Neuronal stem cell (in vitro differentiated cells): ENCODE data around the gene SHOC2.

Experiments
- DNase-seq: peaks from one replicate; pipeline ENCODE4 v3.0.0-alpha.2; 2013; ENCODE audit warnings: low spot score
- H2AFZ ChIP-seq: one replicate; pipeline ENCODE4 v1.6.1; 2013; ENCODE audit warnings: mild to moderate bottlenecking, low read length, inconsistent platforms
- H2AK5ac ChIP-seq: 2 replicates; pipeline ENCODE4 v1.6.1; 2013; ENCODE audit warnings: low read depth, mild to moderate bottlenecking, inconsistent platforms, low read length, moderate library complexity, mixed read lengths
- H2BK120ac ChIP-seq: 2 replicates; pipeline ENCODE4 v1.6.1; 2013; ENCODE audit warnings: low read depth, mild to moderate bottlenecking, inconsistent platforms, low read length, moderate library complexity, mixed read lengths
- H2BK12ac ChIP-seq: one replicate; pipeline ENCODE4 v1.6.1; 2013; ENCODE audit warnings: low read length, inconsistent platforms
- H2BK15ac ChIP-seq: 2 replicates; pipeline ENCODE4 v1.6.1; 2013; ENCODE audit warnings: mild to moderate bottlenecking, low read length, inconsistent platforms, mixed read lengths
- H2BK5ac ChIP-seq: one replicate; pipeline ENCODE4 v1.6.1; 2013; ENCODE audit warnings: inconsistent platforms, mild to moderate bottlenecking, low read length, moderate library complexity
- H3K14ac ChIP-seq: one replicate; pipeline ENCODE4 v1.6.1; 2013; ENCODE audit warnings: low read length, inconsistent platforms
- H3K18ac ChIP-seq: 2 replicates; pipeline ENCODE4 v1.6.1; 2013; ENCODE audit warnings: low read length, inconsistent platforms
- H3K23ac ChIP-seq: 2 replicates; pipeline ENCODE4 v1.6.1; 2013; ENCODE audit warnings: low read depth, mild to moderate bottlenecking, mixed read lengths, low read length, inconsistent platforms; ENCODE audit not compliant: poor library complexity
- H3K27ac ChIP-seq: replicated peaks from 3 replicates; pipeline ENCODE4 v1.5.1; 2013; ENCODE audit warnings: low read length, inconsistent platforms
- H3K27me3 ChIP-seq, 3 experiments: 2 replicates each; pipeline ENCODE4 v1.6.1; 2013; ENCODE audit warnings: low read length in 3 of 3, mild to moderate bottlenecking in 2 of 3, inconsistent platforms in 1 of 3, low read depth in 1 of 3, mixed read lengths in 1 of 3, moderate library complexity in 1 of 3; ENCODE audit not compliant: control insufficient read depth in 3 of 3, insufficient read depth in 3 of 3
- H3K36me3 ChIP-seq, 2 donors: replicated peaks in 1 of 2; 2 replicates each; pipeline ENCODE4 v1.6.1; 2013; ENCODE audit warnings: low read length in 2 of 2; ENCODE audit not compliant: control insufficient read depth in 2 of 2, insufficient read depth in 2 of 2
- H3K4ac ChIP-seq: 2 replicates; pipeline ENCODE4 v1.6.1; 2013; ENCODE audit warnings: inconsistent platforms, mild to moderate bottlenecking, low read length, moderate library complexity
- H3K4me1 ChIP-seq, 2 donors: 1 replicate in 1 of 2; 2 replicates in 1 of 2; pipeline ENCODE4 v1.6.1; 2013; ENCODE audit warnings: low read length in 2 of 2, low read depth in 1 of 2; ENCODE audit not compliant: control insufficient read depth in 2 of 2, insufficient read depth in 1 of 2
- H3K4me2 ChIP-seq: one replicate; pipeline ENCODE4 v1.6.1; 2013; ENCODE audit warnings: mild to moderate bottlenecking, low read length, inconsistent platforms; ENCODE audit not compliant: insufficient read depth, poor library complexity, severe bottlenecking
- H3K4me3 ChIP-seq, 2 donors: 2 replicates each; pipeline ENCODE4 v1.5.1; 2013; ENCODE audit warnings: low read length in 2 of 2, mild to moderate bottlenecking in 2 of 2, inconsistent platforms in 1 of 2, moderate library complexity in 1 of 2
- H3K79me1 ChIP-seq: one replicate; pipeline ENCODE4 v1.6.1; 2013; ENCODE audit warnings: low read depth, mild to moderate bottlenecking, inconsistent platforms, low read length, moderate library complexity
- H3K9ac ChIP-seq: one replicate; pipeline ENCODE4 v1.6.1; 2013; ENCODE audit warnings: mild to moderate bottlenecking, low read depth, low read length, inconsistent platforms; ENCODE audit not compliant: poor library complexity
- H3K9me3 ChIP-seq, 2 donors: replicated peaks in 1 of 2; 2 replicates each; pipeline versions ENCODE3 to v1.6.1; 2013; ENCODE audit warnings: low read length in 2 of 2, mild to moderate bottlenecking in 2 of 2, inconsistent platforms in 1 of 2, low read depth in 1 of 2, mixed read lengths in 1 of 2, moderate library complexity in 1 of 2; ENCODE audit not compliant: control insufficient read depth in 2 of 2, insufficient read depth in 1 of 2
- H4K8ac ChIP-seq: one replicate; pipeline ENCODE4 v1.6.1; 2013; ENCODE audit warnings: low read depth, mild to moderate bottlenecking, inconsistent platforms, low read length, moderate library complexity
- H4K91ac ChIP-seq: one replicate; pipeline ENCODE4 v1.6.1; 2013; ENCODE audit warnings: low read length, low read depth, mild to moderate bottlenecking, inconsistent platforms; ENCODE audit not compliant: poor library complexity
- WGBS, 2 donors: extraction: QIAGEN DNeasy Blood & Tissue Kit; methylation state at CpG; one replicate each; pipeline ENCODE4 v1.1.7; 2013; ENCODE audit warnings: missing lambda C conversion rate in 2 of 2, mixed read lengths in 1 of 2; ENCODE audit not compliant: insufficient read length in 2 of 2, insufficient replicate concordance in 1 of 2; ENCODE audit errors: extremely low coverage in 2 of 2; 5-methylcytosine and 5-hydroxymethylcytosine counted together

Gene SHOC2

GRCh38 chr10:110916554-110917346 is 2.7 kb upstream of the SHOC2 start:
- Histone ChIP-seq H3K27ac (peak overlapping the region; percentile 19), H2BK12ac (no peak overlapping the region), H3K4me2 (no peak overlapping the region), H2BK5ac (no peak overlapping the region), H2AFZ (no peak overlapping the region), H4K91ac (no peak overlapping the region), H3K4me3 (no peak overlapping the region), H3K4me1 (peaks cover 2 to 13% of the 10 kb centered on the region in 2 donors), H3K9ac (no peak overlapping the region), H3K36me3 (peaks cover 5 to 10% of the 10 kb centered on the region in 2 donors), H2AK5ac (no peak overlapping the region), H3K14ac (no peak overlapping the region), H3K18ac (no peak overlapping the region), H3K79me1 (peaks cover 3% of the 10 kb centered on the region), H4K8ac (no peak overlapping the region), H3K27me3 (no peaks in the 10 kb centered on the region), H3K4ac (no peak overlapping the region), H3K23ac (no peak overlapping the region), H2BK15ac (no peak overlapping the region), H2BK120ac (no peak overlapping the region), H3K9me3 (no peaks in the 10 kb centered on the region)
- WGBS, 2 donors, result no CpG with 5 or more reads among the region's 3 CpGs
- DNase-seq, result no peak

GRCh38 chr10:110918269-110918642 is 1.1 kb upstream of the SHOC2 start:
- no peak overlapping the region for H4K8ac ChIP-seq
- peaks cover 2 to 15% of the 10 kb centered on the region in 2 donors for H3K4me1 ChIP-seq
- H3K36me3 ChIP-seq, result peaks cover 5 to 10% of the 10 kb centered on the region in 2 donors
- no peak overlapping the region for H2BK120ac ChIP-seq
- peaks cover 3% of the 10 kb centered on the region for H3K79me1 ChIP-seq
- no peak overlapping the region for H4K91ac ChIP-seq
- no peak overlapping the region for H3K9ac ChIP-seq
- H3K9me3 ChIP-seq, result no peaks in the 10 kb centered on the region
- H2BK12ac ChIP-seq, result no peak overlapping the region
- H2AFZ ChIP-seq, result peak overlapping the region; percentile 88
- no peak overlapping the region for H3K14ac ChIP-seq
- WGBS, 2 donors, result no CpG with 5 or more reads among the region's 15 CpGs
- DNase-seq, result peak; percentile 91
- H3K4me3 ChIP-seq, result peak overlapping the region; percentile 73 to 81
- peak overlapping the region; percentile 89 for H3K27ac ChIP-seq
- H3K27me3 ChIP-seq, result no peaks in the 10 kb centered on the region
- no peak overlapping the region for H3K23ac ChIP-seq
- peak overlapping the region; percentile 77 for H2BK5ac ChIP-seq
- H2BK15ac ChIP-seq, result no peak overlapping the region
- no peak overlapping the region for H3K4ac ChIP-seq
- H2AK5ac ChIP-seq, result no peak overlapping the region
- no peak overlapping the region for H3K18ac ChIP-seq
- H3K4me2 ChIP-seq, result peak overlapping the region; percentile 51

GRCh38 chr10:110918643-110919348 is 608 bp upstream of the SHOC2 start, which contains the start of gene BBIP1:
Gene BBIP1 (minus strand): TSS chr10:110919180. CDS start chr10:110918157, 1,023 bp downstream.
- Histone ChIP-seq H3K14ac (peak within 1 kb of the TSS; percentile 50), H2BK120ac (no peak within 1 kb of the TSS), H3K9ac (peak within 1 kb of the TSS; percentile 98), H2AK5ac (peak within 1 kb of the TSS; percentile 26), H3K4me1 (peaks cover 2 to 15% of the 10 kb centered on the region in 2 donors), H2BK15ac (no peak within 1 kb of the TSS), H2BK12ac (no peak within 1 kb of the TSS), H2AFZ (peak within 1 kb of the TSS; percentile 88), H3K79me1 (peaks cover 3% of the 10 kb centered on the region), H3K27me3 (no peaks in the 10 kb centered on the region), H4K91ac (no peak within 1 kb of the TSS), H3K18ac (peak within 1 kb of the TSS; percentile 99), H3K36me3 (peaks cover 5 to 10% of the 10 kb centered on the region in 2 donors), H3K27ac (peak within 1 kb of the TSS; percentile 90), H3K4ac (no peak within 1 kb of the TSS), H2BK5ac (peak within 1 kb of the TSS; percentile 77), H3K23ac (peak within 1 kb of the TSS; percentile 87), H4K8ac (no peak within 1 kb of the TSS), H3K4me3 (peak within 1 kb of the TSS; percentile 75 to 94), H3K9me3 (no peaks in the 10 kb centered on the region), H3K4me2 (peak within 1 kb of the TSS; percentile 55)
- DNase-seq, result peak; percentile 99
- no CpG with 5 or more reads among the region's 40 CpGs for WGBS, 2 donors
